Activated CD4-positive, alpha-beta T cell treated with anti-CD3 and anti-CD28 coated beads, Interleukin-2, amount 10 ng/mL, durations not matched to agents 7 days and 5 days (primary cell): ENCODE results near the gene DAP3. TPM values are rescaled to one million over a fixed set of nuclear protein-coding genes. Genes with fewer than 3 reads are reported as not detected.
"Not testable (repeated sequence)": the region's sequence is repeated elsewhere in the genome, so short reads cannot be mapped to it uniquely, and the experiment has no call there.

Experiments used
- CTCF ChIA-PET: fragments of 350-600 bp; sonication (Branson Sonifier 250); formaldehyde crosslinking; loops from one replicate; lab custom pipeline; 2021; ENCODE audit warnings: antibody characterized with exemption; lab: Charles Lee
- POLR2A ChIA-PET: fragments of 350-600 bp; sonication (Branson Sonifier 250); formaldehyde crosslinking; loops from one replicate; lab custom pipeline; 2021; ENCODE audit warnings: antibody characterized with exemption; lab: Charles Lee
- DNase-seq: peaks from one replicate; pipeline ENCODE4 v3.0.0-alpha.2; 2020
- H3K27ac Mint-ChIP-seq: one replicate; pipeline ENCODE4 v1.8.0; 2021; ENCODE audit warnings: mild to moderate bottlenecking, moderate library complexity, mixed read lengths
- H3K27me3 Mint-ChIP-seq: one replicate; pipeline ENCODE4 v1.8.0; 2021; ENCODE audit warnings: mixed read lengths
- H3K36me3 Mint-ChIP-seq: one replicate; pipeline ENCODE4 v1.8.0; 2021; ENCODE audit warnings: low read depth, mixed read lengths
- H3K4me1 Mint-ChIP-seq: one replicate; pipeline ENCODE4 v1.8.0; 2021; ENCODE audit warnings: mixed read lengths
- H3K4me3 Mint-ChIP-seq: one replicate; pipeline ENCODE4 v1.8.0; 2021; ENCODE audit warnings: mild to moderate bottlenecking, moderate library complexity, mixed read lengths
- H3K9me3 Mint-ChIP-seq: one replicate; pipeline ENCODE4 v1.8.0; 2021; ENCODE audit warnings: mixed read lengths
- total RNA-seq, 2 experiments: library from RNA; stranded (reverse); gene quantifications; one replicate each; pipeline ENCODE4 v1.2.3, GENCODE V29; 2021

The DAP3 gene
- 100 to 1,000 TPM; 123 to 129 TPM for total RNA-seq

GRCh38 chr1:155689081-155689607, at the start of gene DAP3:
Gene DAP3 (plus strand): TSS chr1:155689091. CDS start chr1:155709780, 20,689 bp downstream.
- DNase-seq, CTCF ChIA-PET, H3K9me3 Mint-ChIP-seq, H3K27me3 Mint-ChIP-seq, POLR2A ChIA-PET: not testable (repeated sequence)
- peak within 1 kb of the TSS; percentile 99 for H3K27ac Mint-ChIP-seq
- H3K4me3 Mint-ChIP-seq, result peak within 1 kb of the TSS; percentile 97
- H3K36me3 Mint-ChIP-seq, result peaks cover 19% of the 10 kb centered on the region
- peaks cover 28% of the 10 kb centered on the region for H3K4me1 Mint-ChIP-seq

GRCh38 chr1:155640367-155640766, 48.5 kb upstream of the DAP3 start:
- Mint-ChIP-seq H3K27ac (no peak overlapping the region), H3K27me3 (no peaks in the 10 kb centered on the region), H3K36me3 (peaks cover 16% of the 10 kb centered on the region), H3K4me3 (no peak overlapping the region), H3K9me3 (peaks cover 33% of the 10 kb centered on the region), H3K4me1 (peaks cover 22% of the 10 kb centered on the region)
- ChIA-PET CTCF (no interaction called here), POLR2A (no interaction called here)
- DNase-seq, result no peak

GRCh38 chr1:155642559-155643180, 46.2 kb upstream of the DAP3 start:
- H3K36me3 Mint-ChIP-seq, result peaks cover 12% of the 10 kb centered on the region
- DNase-seq, POLR2A ChIA-PET, H3K4me3 Mint-ChIP-seq, H3K27me3 Mint-ChIP-seq, H3K27ac Mint-ChIP-seq, H3K4me1 Mint-ChIP-seq: not testable (repeated sequence)
- H3K9me3 Mint-ChIP-seq, result peaks cover 33% of the 10 kb centered on the region
- CTCF ChIA-PET, result interaction anchor here (0.6 kb wide), 1 partner anchor 401 kb away, joined by 3 read pairs; no protein-coding TSS in a partner anchor

GRCh38 chr1:155643230-155643629, 45.7 kb upstream of the DAP3 start:
- Mint-ChIP-seq H3K36me3 (peaks cover 12% of the 10 kb centered on the region), H3K27me3 (no peaks in the 10 kb centered on the region), H3K4me3 (no peak overlapping the region), H3K27ac (no peak overlapping the region), H3K9me3 (peaks cover 33% of the 10 kb centered on the region), H3K4me1 (no peaks in the 10 kb centered on the region)
- DNase-seq, result no peak
- ChIA-PET POLR2A (no interaction called here), CTCF (no interaction called here)

- no peak for DNase-seq
- peaks cover 2% of the 10 kb centered on the region for H3K27me3 Mint-ChIP-seq
- H3K4me1 Mint-ChIP-seq, result no peaks in the 10 kb centered on the region
- H3K27ac Mint-ChIP-seq, result no peak overlapping the region
- peaks cover 31% of the 10 kb centered on the region for H3K9me3 Mint-ChIP-seq
- H3K4me3 Mint-ChIP-seq, result no peak overlapping the region
- peaks cover 12% of the 10 kb centered on the region for H3K36me3 Mint-ChIP-seq
- CTCF ChIA-PET, result interaction anchor here (0.6 kb wide), 1 partner anchor 289 kb away, joined by 5 read pairs; no protein-coding TSS in a partner anchor
- POLR2A ChIA-PET, result no interaction called here
Measured at GRCh38 chr1:155645034-155645598, 43.8 kb upstream of the DAP3 start.

- peaks cover 28% of the 10 kb centered on the region for H3K9me3 Mint-ChIP-seq
- peaks cover 7% of the 10 kb centered on the region for H3K27me3 Mint-ChIP-seq
- H3K4me3 Mint-ChIP-seq, result no peak overlapping the region
- CTCF ChIA-PET, result no interaction called here
- POLR2A ChIA-PET, result no interaction called here
- H3K27ac Mint-ChIP-seq, result no peak overlapping the region
- H3K36me3 Mint-ChIP-seq, result peaks cover 12% of the 10 kb centered on the region
- no peaks in the 10 kb centered on the region for H3K4me1 Mint-ChIP-seq
- no peak for DNase-seq
Measured at GRCh38 chr1:155645648-155646047, 43.2 kb upstream of the DAP3 start.

GRCh38 chr1:155646307-155646706, 42.6 kb upstream of the DAP3 start:
- CTCF ChIA-PET, result interaction anchor here (0.5 to 1.2 kb wide), 3 partner anchors 47 to 395 kb away, joined by 3 read pairs; no protein-coding TSS in a partner anchor

GRCh38 chr1:155648207-155649147, 40.4 kb upstream of the DAP3 start:
- Mint-ChIP-seq H3K4me1 (no peaks in the 10 kb centered on the region), H3K36me3 (no peaks in the 10 kb centered on the region), H3K9me3 (peaks cover 6% of the 10 kb centered on the region), H3K27me3 (peaks cover 12% of the 10 kb centered on the region), H3K27ac (no peak overlapping the region), H3K4me3 (no peak overlapping the region)
- POLR2A ChIA-PET, result no interaction called here
- CTCF ChIA-PET, result interaction anchor here (0.8 kb wide), 1 partner anchor 398 kb away, joined by 3 read pairs; no protein-coding TSS in a partner anchor
- no peak for DNase-seq

More at GRCh38 chr1:155646307-155646706, 42.6 kb upstream of the DAP3 start:
- peaks cover 7% of the 10 kb centered on the region for H3K27me3 Mint-ChIP-seq
- POLR2A ChIA-PET, result no interaction called here
- peaks cover 12% of the 10 kb centered on the region for H3K36me3 Mint-ChIP-seq
- no peak for DNase-seq
- no peak overlapping the region for H3K27ac Mint-ChIP-seq
- H3K4me3 Mint-ChIP-seq, result no peak overlapping the region
- H3K9me3 Mint-ChIP-seq, result peaks cover 27% of the 10 kb centered on the region
- no peaks in the 10 kb centered on the region for H3K4me1 Mint-ChIP-seq

- no peaks in the 10 kb centered on the region for H3K36me3 Mint-ChIP-seq
Measured at GRCh38 chr1:155649676-155650075, 39.2 kb upstream of the DAP3 start.

GRCh38 chr1:155650231-155650757, 38.6 kb upstream of the DAP3 start:
- Mint-ChIP-seq H3K4me1 (no peaks in the 10 kb centered on the region), H3K4me3 (no peak overlapping the region), H3K36me3 (no peaks in the 10 kb centered on the region), H3K9me3 (no peaks in the 10 kb centered on the region), H3K27ac (no peak overlapping the region), H3K27me3 (peaks cover 12% of the 10 kb centered on the region)
- DNase-seq, result no peak
- POLR2A ChIA-PET, result no interaction called here
- CTCF ChIA-PET, result no interaction called here

More at GRCh38 chr1:155649676-155650075, 39.2 kb upstream of the DAP3 start:
- Mint-ChIP-seq H3K27ac (no peak overlapping the region), H3K27me3 (peaks cover 12% of the 10 kb centered on the region), H3K9me3 (no peaks in the 10 kb centered on the region), H3K4me3 (no peak overlapping the region), H3K4me1 (no peaks in the 10 kb centered on the region)
- DNase-seq, result no peak
- POLR2A ChIA-PET, result no interaction called here
- CTCF ChIA-PET, result interaction anchor here (0.7 kb wide), 1 partner anchor 433 kb away, joined by 3 read pairs; no protein-coding TSS in a partner anchor

GRCh38 chr1:155651861-155652661, 36.8 kb upstream of the DAP3 start:
- H3K27me3 Mint-ChIP-seq, result peaks cover 12% of the 10 kb centered on the region
- no peaks in the 10 kb centered on the region for H3K36me3 Mint-ChIP-seq
- POLR2A ChIA-PET, result no interaction called here
- no peak for DNase-seq
- H3K4me1 Mint-ChIP-seq, result no peaks in the 10 kb centered on the region
- no peaks in the 10 kb centered on the region for H3K9me3 Mint-ChIP-seq
- H3K27ac Mint-ChIP-seq, result no peak overlapping the region
- CTCF ChIA-PET, result interaction anchor here (0.6 to 1.1 kb wide), 2 partner anchors 38 to 304 kb away, joined by 3 read pairs; no protein-coding TSS in a partner anchor
- no peak overlapping the region for H3K4me3 Mint-ChIP-seq

- Mint-ChIP-seq H3K4me3 (no peak overlapping the region), H3K36me3 (peaks cover 2% of the 10 kb centered on the region), H3K27ac (no peak overlapping the region), H3K4me1 (no peaks in the 10 kb centered on the region), H3K27me3 (peaks cover 12% of the 10 kb centered on the region), H3K9me3 (no peaks in the 10 kb centered on the region)
- CTCF ChIA-PET, result no interaction called here
- DNase-seq, result no peak
- POLR2A ChIA-PET, result no interaction called here
Measured at GRCh38 chr1:155652951-155653350, 35.9 kb upstream of the DAP3 start.
